Prostate gland (tissue), 2 donors: ENCODE measurements around the gene TMEM150C. TPM values are rescaled to one million over a fixed set of nuclear protein-coding genes. Genes with fewer than 3 reads are reported as not detected.

Source experiments
- DNase-seq: peaks from one replicate; pipeline ENCODE4 v3.0.0-alpha.2; 2019; ENCODE audit warnings: low spot score
- H3K27ac ChIP-seq, 2 donors: fragments of 200-600 bp; sonication (generic); 2 replicates each; pipeline ENCODE4 v1.5.1; 2017 to 2019
- H3K27me3 ChIP-seq: fragments of 200-600 bp; sonication (generic); replicated peaks from 2 replicates; pipeline ENCODE4 v1.5.1; 2019; ENCODE audit not compliant: insufficient read depth
- H3K36me3 ChIP-seq, 2 donors: fragments of 200-600 bp; sonication (generic); 1 replicate in 1 of 2; 2 replicates in 1 of 2; pipeline versions ENCODE4 v1.5.1 to v1.8.1; 2017 to 2019
- H3K4me1 ChIP-seq: fragments of 200-600 bp; sonication (generic); replicated peaks from 2 replicates; pipeline ENCODE4 v1.5.1; 2019
- H3K4me3 ChIP-seq, 2 donors: fragments of 200-600 bp; sonication (generic); 2 replicates each; pipeline ENCODE4 v1.5.1; 2017 to 2019
- H3K9me3 ChIP-seq: fragments of 200-600 bp; sonication (generic); 2 replicates; pipeline ENCODE4 v1.5.1; 2017
- POLR2A ChIP-seq: fragments of 450-650 bp; IDR thresholded peaks from one replicate; pipeline ENCODE4 v1.6.1; 2016; ENCODE audit warnings: antibody characterized with exemption, mild to moderate bottlenecking
- POLR2AphosphoS5 ChIP-seq: sonication (generic); formaldehyde crosslinking; IDR thresholded peaks from one replicate; pipeline ENCODE4 v1.6.1; 2017; ENCODE audit warnings: antibody characterized with exemption
- WGBS: methylation state at CpG from one replicate; pipeline ENCODE4 v1.1.5; 2018; 5-methylcytosine and 5-hydroxymethylcytosine counted together
- intact Hi-C: fragments of 100-400 bp; cut with DNase I; formaldehyde crosslinking; loops from one replicate; pipeline ENCODE4 v1.14.2; 2022
- total RNA-seq, 2 donors: library from RNA; depleted of rRNA; stranded (reverse); fragments of >200 nt; gene quantifications; one replicate each; pipeline ENCODE4 v1.1.0, GENCODE V29; 2016
- TF ChIP-seq, protein P1 (sequence below), 4 experiments: fragments of 200-600 bp in 2 of 4; fragments of 450-650 bp in 2 of 4; sonication (generic) in 2 of 4; IDR thresholded peaks; 1 replicate in 3 of 4; 2 replicates in 1 of 4; pipeline ENCODE4 v1.5.1; 2016 to 2019; ENCODE audit warnings: antibody characterized with exemption in 4 of 4, mild to moderate bottlenecking in 2 of 4, moderate library complexity in 2 of 4

The TMEM150C gene
- total RNA-seq, 2 donors from 2014 or later: 24.9 to 30.0 TPM

DNA sequence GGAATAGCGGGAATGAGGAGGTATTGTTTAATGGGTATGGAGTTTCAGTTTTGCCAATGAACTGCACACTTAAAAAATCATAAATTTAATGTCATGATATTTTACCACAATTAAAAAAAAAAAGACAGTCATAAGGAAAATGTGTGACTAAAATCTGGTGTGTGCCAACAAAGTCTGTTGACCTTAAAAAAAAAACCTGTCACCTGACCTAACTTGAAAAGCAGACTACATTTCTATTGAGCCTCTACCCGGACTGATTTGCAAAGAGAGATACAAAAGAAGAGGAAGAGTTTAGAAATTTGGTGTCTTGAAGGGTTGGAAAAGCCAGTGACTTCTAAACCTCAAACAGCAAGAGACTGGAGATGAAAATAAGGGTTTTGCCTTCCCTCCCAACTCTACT, 48.4 kb downstream of the TMEM150C start:
- no peaks in the 10 kb centered on the region for H3K4me1 ChIP-seq
- WGBS: 63% methylated on average over 2 of the region's 2 CpGs

DNA sequence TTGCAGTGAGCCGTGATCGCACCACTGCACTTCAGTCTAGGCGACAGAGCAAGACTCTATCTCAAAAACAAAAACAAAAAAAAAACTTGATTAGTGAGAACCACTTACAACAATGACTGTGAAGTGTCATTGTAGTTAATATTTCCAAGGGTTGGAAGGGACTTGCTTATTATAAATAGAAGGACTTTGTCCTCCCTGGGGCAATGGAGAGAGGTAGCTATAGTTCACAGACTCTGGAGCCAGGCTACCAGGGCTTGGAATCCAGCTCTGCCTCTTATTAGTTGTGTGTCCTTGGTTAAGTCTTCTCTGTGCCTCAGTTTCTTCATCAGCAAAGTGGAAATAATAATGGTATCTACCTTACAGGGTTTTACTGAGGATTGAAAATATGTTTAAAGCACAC, 51.6 kb downstream of the TMEM150C start:
- WGBS: 98% methylated on average over 3 of the region's 3 CpGs
- no peaks in the 10 kb centered on the region for H3K9me3 ChIP-seq
- H3K27ac ChIP-seq: no peak overlapping the region
- no peak overlapping the region for H3K4me3 ChIP-seq
- H3K36me3 ChIP-seq: no peaks in the 10 kb centered on the region
- H3K27me3 ChIP-seq: no peaks in the 10 kb centered on the region
- intact Hi-C loops: no loop called here
- no peaks in the 10 kb centered on the region for H3K4me1 ChIP-seq
- DNase-seq: no peak
- TF ChIP-seq, protein P1, sequence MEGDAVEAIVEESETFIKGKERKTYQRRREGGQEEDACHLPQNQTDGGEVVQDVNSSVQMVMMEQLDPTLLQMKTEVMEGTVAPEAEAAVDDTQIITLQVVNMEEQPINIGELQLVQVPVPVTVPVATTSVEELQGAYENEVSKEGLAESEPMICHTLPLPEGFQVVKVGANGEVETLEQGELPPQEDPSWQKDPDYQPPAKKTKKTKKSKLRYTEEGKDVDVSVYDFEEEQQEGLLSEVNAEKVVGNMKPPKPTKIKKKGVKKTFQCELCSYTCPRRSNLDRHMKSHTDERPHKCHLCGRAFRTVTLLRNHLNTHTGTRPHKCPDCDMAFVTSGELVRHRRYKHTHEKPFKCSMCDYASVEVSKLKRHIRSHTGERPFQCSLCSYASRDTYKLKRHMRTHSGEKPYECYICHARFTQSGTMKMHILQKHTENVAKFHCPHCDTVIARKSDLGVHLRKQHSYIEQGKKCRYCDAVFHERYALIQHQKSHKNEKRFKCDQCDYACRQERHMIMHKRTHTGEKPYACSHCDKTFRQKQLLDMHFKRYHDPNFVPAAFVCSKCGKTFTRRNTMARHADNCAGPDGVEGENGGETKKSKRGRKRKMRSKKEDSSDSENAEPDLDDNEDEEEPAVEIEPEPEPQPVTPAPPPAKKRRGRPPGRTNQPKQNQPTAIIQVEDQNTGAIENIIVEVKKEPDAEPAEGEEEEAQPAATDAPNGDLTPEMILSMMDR (IDR thresholded peaks at IDR 0.05): no peak
- TF ChIP-seq POLR2AphosphoS5 (no peak), POLR2A (no peak)

More for the DNA sequence above, 48.4 kb downstream of the TMEM150C start:
- H3K27ac ChIP-seq: no peak overlapping the region
- no peaks in the 10 kb centered on the region for H3K36me3 ChIP-seq
- no peak overlapping the region for H3K4me3 ChIP-seq
- intact Hi-C loops: no loop called here
- DNase-seq: no peak
- no peak for TF ChIP-seq POLR2AphosphoS5
- TF ChIP-seq, protein P1 (IDR thresholded peaks at IDR 0.05): no peak
- no peak for TF ChIP-seq POLR2A
- H3K9me3 ChIP-seq: no peaks in the 10 kb centered on the region
- H3K27me3 ChIP-seq: no peaks in the 10 kb centered on the region

DNA sequence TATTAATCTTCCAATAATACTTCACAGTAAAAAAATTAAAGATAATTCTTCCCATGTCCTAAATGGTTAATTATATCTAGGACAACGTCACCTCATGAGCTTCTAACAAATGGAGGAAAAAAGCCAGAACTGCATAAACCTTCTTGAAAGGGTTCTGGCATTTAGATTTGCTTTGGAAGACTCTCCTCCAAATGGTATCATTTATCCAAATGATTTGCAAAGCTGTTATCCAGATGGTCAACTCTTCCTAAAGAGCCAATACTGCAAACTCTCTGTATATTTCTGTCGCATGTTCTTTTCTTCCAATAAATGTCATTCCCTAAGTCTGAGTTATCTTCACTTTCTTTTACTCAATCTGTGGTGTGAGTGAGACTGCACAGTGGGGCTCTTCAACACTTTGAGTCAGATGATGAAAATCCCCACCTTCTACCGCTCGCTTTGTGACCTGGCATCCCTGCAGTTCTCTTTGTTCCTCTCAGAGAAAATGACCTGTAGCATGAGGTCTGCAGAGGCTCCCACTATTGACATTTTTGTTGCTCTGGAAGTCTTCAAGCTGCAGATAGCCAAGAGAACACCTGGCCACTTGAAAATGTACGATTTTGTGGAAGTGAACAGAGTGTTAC, 52.9 kb downstream of the TMEM150C start:
- H3K36me3 ChIP-seq: no peaks in the 10 kb centered on the region
- no peak for DNase-seq
- no peak overlapping the region for H3K4me3 ChIP-seq
- no peaks in the 10 kb centered on the region for H3K27me3 ChIP-seq
- no peaks in the 10 kb centered on the region for H3K4me1 ChIP-seq
- intact Hi-C loops: no loop called here
- WGBS: 65% methylated on average over 5 of the region's 5 CpGs
- H3K9me3 ChIP-seq: no peaks in the 10 kb centered on the region
- H3K27ac ChIP-seq: no peak overlapping the region
- TF ChIP-seq, protein P1 (IDR thresholded peaks at IDR 0.05): no peak
- no peak for TF ChIP-seq POLR2A
- no peak for TF ChIP-seq POLR2AphosphoS5

DNA sequence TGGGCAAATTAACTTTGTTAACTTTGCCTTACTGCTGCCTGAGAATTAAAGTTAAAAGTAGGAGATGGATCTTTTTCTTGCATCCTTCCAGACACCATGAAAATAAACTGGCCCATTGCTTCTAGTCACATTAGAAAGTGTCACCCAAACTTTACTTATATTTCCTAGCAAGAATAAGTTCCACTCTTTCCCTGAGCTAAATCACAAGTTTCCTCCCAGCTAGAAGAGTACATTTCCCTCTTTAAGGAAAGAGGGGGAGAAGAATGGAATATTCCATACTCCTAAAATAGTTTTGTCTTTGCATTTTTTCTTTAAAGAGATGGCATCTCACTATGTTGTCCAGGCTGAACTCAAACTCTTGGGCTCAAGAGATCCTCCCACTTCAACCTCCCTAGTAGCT, 53.8 kb downstream of the TMEM150C start:
- no peak overlapping the region for H3K27ac ChIP-seq
- intact Hi-C loops: no loop called here

DNA sequence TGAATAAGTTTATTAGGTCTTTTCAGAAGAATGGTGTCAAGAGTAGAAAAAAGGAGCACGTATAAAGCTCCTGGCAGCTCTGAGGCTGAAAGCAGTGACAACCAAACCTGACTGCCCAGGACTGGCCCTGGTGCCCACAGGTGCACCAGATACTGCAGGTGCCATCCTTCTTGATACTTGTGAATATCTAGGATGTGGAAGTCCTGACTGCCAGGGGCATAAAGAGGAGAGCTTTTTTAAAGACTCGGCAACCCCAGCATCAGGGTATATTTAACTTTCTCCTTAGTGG, 60.7 kb downstream of the TMEM150C start:
- no peak overlapping the region for H3K4me3 ChIP-seq
- peaks cover 3% of the 10 kb centered on the region for H3K4me1 ChIP-seq
- no peaks in the 10 kb centered on the region for H3K27me3 ChIP-seq
- WGBS: 72% methylated on average over 2 of the region's 2 CpGs
- no peak overlapping the region for H3K27ac ChIP-seq
- H3K9me3 ChIP-seq: no peaks in the 10 kb centered on the region
- DNase-seq: no peak
- H3K36me3 ChIP-seq: no peaks in the 10 kb centered on the region
- TF ChIP-seq POLR2AphosphoS5: no peak
- TF ChIP-seq, protein P1 (IDR thresholded peaks at IDR 0.05): no peak
- TF ChIP-seq POLR2A: no peak
- intact Hi-C loops: no loop called here

More for the DNA sequence above, 53.8 kb downstream of the TMEM150C start:
- TF ChIP-seq POLR2AphosphoS5: no peak
- TF ChIP-seq, protein P1 (IDR thresholded peaks at IDR 0.05): no peak
- TF ChIP-seq POLR2A: no peak
- Histone ChIP-seq H3K9me3 (no peaks in the 10 kb centered on the region), H3K27me3 (no peaks in the 10 kb centered on the region), H3K36me3 (no peaks in the 10 kb centered on the region), H3K4me3 (no peak overlapping the region), H3K4me1 (no peaks in the 10 kb centered on the region)
- no peak for DNase-seq
